Fibroblast of gingiva (primary cell): ENCODE measurements around the gene KCNA3.
"Not testable (repeated sequence)": the region's sequence is repeated elsewhere in the genome, so short reads cannot be mapped to it uniquely, and the experiment has no call there.

Source experiments
- DNase-seq: peaks from one replicate; pipeline ENCODE4 v3.0.0-alpha.2; 2011; ENCODE audit warnings: low read depth

KCNA3 gene

DNA sequence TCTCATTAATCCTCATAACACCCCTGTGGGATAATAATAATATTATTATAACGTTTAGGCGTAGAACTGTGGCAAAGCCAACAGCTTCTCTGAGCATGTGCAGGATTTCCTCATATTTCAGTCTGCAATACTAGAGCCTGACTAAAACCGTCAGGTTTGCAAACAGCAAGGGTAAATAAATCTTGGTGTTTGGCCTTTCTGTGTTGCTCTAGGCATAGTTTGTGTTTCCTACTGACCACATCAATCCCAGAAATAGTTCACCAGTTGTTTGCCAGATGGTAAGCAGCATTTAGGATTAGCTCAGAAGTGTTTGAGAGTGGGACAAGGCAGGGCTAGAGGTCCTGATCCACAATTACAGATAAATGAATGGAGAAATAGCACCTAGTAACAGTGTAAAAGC, 2.8 kb upstream of the KCNA3 start:
- DNase-seq = no peak

DNA sequence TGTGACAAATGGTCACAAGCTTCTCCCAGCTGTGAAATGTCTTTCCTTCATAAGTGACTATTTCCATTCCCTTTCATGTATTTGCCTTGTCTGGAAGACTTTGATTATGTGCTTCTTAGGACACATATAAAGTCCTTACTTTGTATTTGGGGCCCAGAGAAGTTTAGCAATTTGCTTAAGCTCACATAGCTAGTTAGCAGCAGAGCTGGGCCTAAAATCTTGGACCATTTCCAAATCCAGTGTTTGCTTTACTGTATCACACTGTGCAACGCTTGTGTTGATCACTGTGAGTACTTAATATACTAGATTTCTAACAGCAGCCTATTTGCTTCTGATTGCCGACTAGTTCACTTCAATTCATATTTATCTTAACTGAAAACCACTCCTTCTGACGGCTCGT, 2.2 kb upstream of the KCNA3 start:
- DNase-seq = no peak

DNA sequence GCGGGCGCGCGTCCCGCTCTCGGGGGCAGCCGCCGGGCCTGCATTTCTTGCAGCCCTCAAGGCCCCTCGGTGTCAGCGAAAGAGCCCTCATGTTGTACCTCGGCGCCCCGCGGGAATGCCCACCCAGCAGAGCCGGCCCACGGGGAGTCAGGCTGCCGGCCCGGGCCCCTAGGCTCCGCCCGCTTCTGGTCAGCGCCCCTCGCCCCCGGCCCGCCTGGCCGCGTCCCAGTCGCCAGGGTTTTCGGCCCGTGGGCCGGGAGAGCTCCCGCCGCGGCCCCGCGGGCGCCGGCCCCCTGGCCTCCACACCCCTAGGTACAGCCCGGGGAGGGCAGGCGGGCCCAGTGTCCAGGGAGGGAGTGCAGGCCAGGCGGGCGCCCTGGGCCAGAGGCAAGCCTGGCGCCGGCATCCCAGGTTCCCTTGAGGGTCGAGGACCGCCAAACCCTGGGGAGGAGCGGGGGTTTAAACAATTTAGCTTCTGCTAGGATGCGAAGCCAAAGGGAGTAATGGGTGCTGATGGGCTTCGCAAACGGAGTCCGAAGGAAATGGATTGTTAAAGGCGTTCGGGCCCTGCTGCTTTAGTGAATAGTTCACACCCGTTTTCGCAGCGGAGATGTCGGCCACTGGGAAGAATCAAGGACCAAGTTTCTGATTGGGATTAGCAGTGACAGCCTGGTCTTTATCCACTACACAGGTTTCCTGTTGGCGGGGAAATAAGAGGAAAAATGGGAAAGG, 486 bp upstream of the KCNA3 start:
- no peak for DNase-seq

DNA sequence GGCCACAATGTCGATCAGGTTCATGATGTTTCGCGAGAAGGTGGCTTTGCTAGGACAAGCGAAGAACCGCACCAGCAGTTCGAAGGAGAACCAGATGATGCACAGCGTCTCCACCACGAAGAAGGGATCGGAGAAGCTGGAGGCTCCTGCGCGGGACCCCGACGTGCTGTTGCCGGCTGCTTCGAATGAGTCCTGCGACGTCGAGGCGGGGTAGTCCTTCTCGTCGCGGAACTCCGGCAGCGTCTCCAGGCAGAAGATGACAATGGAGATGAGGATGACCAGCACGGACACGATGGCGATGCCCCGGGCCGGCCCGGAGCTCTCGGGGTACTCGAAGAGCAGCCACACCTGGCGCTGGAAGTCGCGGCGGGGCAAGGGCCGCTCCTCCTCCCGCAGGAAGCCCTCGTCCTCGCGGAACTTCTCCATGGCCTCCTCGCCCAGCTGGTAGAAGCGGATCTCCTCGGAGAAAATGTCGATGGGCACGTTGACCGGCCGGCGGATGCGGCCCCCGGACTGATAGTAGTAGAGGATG, 869 bp downstream of the KCNA3 start:
- no peak for DNase-seq

DNA sequence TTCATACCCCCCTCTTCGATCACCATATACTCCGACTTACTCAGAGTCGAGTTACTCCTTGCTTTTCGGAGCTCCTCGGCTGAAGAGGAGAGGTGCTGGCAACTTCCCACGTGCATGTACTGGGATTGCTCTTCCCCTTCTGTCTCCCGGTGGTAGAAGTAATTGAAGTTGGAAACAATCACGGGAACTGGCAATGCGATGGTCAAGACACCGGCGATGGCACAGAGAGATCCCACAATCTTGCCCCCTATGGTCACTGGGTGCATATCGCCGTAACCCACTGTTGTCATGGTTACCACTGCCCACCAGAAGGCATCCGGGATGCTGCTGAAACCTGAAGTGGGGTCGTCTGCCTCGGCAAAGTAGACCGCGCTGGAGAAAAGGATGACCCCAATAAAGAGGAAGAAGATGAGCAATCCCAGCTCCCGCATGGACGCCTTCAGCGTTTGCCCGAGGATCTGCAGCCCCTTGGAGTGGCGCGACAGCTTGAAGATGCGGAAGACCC, 1.5 kb downstream of the KCNA3 start:
- no peak for DNase-seq

DNA sequence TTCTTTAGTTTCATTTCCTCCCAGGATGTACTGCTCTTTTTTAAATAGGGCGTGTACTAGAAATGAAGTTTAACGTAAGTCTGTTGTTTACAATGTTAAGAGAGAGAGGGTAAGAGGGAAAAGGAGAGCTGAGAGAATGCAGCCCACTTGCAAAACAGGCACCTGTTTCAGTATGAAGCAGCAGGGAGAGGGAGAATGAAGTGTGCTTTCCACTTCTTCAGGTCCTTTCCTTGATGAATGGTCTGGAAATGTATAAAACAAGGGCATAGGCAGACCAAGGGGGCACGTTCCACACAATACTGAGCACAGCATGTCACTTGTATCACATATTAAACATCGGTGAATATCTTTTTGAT, 2.0 kb downstream of the KCNA3 start:
- DNase-seq = no peak

DNA sequence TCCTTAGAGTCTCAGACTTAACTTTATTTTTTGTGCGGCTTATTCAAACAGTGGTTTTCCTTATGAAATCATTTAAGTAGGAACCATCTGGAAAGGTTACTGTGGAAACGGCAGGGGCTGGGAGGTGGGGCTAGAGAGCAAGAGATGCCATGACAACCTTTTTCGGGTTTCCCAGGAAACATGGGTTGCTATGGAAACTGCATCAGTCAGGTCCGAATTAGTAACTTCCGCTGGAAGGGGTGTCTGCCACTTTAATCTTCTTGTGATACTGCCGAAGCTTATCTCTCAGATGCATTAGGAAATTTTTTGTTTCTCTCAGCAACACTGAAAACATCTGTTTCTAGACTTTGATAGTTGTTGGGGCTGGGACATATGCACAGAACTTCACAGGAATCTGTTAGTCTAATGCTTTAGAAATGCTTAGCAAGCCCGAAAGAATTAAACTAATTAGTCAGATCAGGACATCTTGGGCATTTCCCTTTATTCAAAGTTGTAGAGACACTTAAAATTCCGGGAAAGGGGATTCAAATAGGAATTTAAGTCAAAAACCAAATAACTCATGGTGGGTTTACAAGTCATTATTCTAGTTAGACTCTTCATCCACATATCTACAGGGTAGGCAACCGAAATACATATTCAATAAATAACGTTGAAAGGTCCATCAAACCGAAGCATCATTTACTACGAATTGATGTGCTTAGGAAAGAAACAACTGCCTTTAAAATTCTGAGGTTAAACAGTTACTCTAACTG, 2.6 kb downstream of the KCNA3 start:
- DNase-seq = peak; percentile 2

DNA sequence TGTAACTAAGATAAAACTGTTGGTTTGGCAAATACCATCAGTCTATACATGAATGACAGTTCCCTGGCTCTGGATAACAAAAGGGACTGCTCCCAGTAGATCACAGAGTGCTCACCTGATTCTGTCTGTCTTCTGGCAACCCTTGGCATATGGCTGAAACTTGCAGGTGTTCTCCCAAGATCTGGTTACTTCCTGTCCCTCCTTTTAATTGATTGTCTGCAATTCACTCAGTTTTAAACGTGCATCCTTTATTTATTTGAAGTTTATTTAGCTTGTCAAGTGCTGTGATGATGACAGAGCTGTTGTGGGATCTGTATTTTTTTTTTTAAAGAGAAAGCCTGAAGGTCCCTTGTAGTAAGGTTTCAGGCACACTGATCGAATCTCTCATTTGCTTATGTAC, 3.4 kb downstream of the KCNA3 start:
- no peak for DNase-seq

DNA sequence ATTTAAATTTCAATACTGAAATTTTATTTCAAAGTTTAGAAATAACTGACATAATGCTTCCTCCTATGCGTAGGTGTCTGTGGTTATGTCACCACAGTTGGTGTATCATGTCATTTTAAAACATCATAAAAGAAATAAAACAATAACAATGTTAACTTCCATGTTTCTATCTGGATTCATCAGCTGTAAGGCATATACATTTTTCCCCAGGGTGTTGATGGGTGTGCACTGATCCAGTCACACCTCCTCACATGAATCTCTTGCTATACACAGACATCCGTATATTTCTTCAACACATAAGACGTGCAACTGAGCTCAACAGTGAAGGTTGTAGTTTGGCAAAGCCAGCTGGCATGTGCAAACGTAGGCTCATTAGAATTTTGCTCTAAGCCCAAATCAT, 6.2 kb downstream of the KCNA3 start:
- DNase-seq = no peak

DNA sequence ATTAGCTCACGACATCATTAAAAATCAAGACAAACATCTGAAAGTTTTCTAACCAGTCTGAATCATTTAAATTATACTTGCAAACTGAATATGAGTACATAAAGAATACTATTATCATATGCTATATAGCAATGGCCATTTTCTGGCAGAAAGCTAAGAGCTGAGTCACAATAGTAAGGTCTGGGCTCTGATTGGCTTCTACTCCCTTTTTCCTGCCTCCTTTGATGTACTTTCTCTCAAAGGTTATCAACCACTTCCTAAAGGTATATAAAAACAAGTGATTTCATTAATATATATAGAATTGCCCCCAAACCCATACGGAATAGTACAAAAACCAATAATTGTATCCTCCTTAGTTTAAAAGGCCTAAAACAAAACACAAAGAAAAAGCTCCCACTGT, 7.0 kb downstream of the KCNA3 start:
- no peak for DNase-seq

DNA sequence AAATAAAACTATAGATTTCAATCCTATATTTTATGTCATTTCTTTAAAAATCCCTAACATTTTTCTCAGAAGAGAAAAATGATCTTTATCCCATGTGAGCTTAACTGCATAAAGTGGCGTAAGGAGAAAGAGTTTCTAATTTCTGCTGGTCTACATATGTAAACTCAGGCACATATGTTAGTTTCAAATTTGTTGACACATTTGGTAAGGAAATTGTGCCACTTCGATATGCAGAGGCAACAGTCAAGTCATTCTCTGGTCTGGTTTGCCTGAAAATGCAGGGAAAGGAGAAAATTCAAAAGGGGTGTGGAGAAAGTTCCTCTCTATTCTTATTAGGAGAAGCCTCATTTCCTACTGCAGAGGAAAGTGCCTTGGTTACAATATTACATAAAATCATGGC, 11.5 kb downstream of the KCNA3 start:
- DNase-seq = no peak

DNA sequence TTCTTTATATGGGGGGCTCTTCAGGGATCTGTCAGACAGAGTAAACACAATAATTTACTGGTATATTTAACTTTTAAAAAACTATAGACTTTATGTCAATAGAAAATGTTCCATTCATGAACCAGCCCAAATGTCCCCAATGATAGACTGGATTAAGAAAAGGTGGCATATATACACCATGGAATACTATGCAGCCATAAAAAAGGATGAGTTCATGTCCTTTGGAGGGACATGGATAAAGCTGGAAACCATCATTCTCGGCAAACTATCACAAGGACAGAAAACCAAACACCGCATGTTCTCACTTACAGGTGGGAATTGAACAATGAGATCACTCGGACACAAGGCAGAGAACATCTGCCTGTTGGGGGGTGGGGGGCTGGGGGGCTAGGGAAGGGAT, 15.2 kb downstream of the KCNA3 start:
- DNase-seq = not testable (repeated sequence)

DNA sequence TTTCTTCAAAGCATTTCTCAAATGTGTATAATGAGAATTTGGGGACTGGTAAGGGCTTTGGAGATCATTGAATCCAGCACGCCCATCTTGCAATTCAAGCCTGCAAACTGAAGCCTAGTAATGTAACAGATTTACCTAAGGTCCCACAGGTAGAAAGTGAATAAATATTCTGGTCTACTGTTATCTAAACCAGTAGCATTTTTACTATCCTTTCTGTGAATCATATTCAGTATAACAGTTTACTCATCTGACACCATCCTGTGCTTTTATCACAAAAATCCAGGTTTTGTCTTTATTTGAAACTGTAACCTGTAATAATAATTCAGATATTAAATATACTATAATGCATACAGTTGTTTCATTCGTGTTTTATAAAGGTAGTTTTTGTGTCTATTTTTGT, 17.4 kb downstream of the KCNA3 start:
- no peak for DNase-seq

DNA sequence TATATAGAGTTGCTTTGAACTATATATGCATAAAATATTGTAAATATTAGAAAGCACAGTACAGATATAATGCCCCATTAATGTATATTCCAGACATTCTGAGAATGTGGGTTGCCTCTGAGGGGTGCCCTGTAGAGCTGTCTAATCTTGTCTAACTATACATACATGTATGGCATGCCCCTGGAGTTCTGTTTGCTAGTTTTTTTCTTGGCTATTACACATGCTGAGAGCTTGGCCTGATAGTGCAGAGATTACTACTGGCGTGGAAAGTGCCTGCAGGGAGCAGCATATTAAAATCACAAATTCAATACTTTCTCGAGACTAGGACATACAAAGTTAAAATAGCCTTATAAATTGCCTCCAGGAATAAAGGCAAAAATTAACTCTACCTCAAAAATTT, 24.1 kb downstream of the KCNA3 start:
- DNase-seq = no peak

DNA sequence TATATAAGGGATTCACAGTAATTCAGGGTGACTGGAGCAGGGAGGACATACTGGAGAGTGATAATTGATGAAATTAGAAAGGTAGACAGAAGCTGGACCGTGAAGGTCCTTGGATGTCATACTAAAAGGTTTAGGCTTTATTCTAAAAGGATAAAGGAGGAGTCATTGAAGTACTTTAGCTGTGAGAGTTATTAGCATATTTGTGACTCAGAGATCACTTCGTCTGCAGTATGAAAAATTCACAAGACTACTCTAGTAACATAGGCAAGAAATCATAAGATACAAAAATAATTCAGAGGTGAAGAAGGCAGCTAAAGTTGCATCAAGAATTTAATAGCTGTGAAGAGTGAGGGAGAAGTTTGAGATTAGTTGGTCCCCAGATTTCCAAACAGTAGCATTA, 26.3 kb downstream of the KCNA3 start:
- DNase-seq = no peak

DNA sequence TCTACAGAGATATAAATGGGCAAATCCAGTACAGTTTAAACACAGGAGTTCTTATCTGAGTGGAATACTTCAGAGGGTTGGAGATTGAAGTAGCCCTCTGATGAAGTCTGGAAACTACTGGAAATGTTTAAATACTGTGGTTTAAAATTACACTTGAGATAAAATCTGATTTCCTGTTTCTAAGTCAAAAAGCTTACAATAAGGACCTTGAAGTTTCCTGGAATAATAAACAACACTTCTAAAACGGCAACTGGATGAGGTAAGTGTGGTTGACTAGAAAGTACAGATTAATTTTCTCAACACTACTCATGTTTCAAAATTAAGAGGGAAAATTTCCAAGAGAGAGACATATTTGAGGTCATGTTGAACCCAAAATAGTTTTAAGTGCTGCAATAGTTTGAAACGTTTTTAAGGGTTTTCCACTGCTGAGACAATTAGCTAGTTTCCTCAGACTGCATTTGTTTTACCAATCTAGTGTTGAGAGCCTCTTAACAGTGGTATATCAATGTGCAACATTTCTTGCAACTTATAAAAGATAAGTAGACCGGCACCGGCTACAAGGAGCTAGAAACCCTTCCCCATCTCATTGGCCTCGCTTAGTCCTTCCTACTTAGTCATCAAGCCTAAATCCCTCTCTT, 27.4 kb downstream of the KCNA3 start:
- peak; percentile 49 for DNase-seq

DNA sequence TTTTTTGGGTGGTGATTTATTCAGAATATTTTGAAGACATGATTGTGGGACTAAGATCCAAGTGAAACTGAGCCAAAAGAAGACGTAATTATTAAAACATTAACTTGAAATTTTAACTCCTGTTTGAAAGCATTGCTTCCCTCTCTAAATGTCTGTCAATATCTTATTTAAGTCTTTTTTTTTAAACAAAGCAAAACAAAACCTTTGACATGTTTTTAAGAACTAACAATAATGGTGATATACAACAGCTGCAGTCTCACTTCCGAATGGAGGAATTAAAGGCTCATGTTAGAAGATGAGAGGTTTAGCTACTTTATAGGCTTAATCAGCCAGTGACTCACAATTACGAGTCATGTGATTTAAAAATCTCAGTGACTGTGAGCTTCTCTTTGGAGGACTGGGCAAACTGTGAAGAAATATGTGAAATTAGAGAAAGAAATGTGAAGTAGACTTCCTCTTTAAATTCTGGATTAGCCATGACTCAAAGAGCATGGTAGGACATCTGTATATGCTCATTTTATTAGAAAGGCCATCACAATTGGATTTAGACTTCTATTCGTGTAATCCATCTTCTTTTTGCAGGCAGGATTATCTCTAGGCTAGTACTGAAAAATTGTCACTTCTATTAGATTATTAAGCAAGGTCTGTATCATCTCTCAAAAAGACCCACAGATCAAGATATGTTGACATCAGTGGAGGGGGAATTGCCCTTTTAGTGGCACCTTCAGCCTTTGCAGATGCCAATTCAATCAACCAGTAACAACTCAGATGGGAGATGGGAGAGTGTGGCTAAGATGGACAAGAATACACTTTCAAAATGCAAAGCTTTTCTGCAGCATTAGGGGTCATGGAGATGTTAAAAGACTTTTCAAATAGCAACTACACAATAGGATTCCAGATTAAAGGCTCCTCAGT, 28.7 kb downstream of the KCNA3 start:
- DNase-seq = peak; percentile 9

DNA sequence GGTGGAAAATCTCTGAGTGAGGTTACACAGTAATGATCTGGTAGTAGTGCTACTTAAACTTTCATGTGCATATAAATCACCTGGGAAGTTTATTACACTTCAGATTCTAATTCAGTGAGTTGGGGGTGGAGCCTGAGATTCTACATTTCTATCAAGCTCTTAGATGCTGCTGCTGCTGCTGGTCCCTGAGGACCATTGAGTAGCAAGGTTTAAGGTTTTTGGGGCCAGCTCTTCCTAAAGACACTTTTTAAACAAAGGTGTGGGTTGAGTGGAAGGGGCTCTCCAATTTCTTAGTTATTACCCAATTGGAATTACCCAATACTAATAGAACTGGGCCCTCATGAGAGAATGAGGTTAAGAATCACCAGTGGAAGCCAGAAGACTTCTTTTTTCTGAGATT, 29.5 kb downstream of the KCNA3 start:
- no peak for DNase-seq

DNA sequence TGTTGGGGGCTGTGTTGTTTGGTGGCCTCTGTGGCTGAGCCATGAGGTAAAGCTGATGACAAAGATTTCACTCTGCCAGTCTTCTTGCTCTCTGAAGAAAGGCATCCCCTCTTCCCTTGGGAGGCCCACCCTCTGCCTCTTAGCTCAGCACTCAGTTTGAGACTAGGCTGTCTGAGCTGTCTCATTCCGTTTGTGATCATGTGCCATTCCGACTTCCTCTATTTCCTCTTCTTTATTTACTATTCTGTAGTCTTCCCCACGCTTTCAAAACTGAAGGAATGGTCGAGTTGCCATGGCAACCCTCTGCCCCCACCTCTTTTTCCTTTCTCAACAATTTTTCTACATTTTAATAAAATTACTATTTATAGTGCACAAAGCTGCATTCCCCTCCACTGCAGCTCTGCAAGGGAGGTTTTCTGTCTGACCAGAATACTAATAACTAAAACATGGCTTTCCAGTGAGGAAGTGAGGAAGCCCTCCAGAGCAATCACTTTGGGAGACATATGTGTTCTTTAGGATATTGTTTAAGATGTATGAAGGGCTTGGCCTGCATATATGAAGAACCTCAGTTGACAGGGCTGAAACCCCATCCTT, 30.8 kb downstream of the KCNA3 start:
- no peak for DNase-seq

DNA sequence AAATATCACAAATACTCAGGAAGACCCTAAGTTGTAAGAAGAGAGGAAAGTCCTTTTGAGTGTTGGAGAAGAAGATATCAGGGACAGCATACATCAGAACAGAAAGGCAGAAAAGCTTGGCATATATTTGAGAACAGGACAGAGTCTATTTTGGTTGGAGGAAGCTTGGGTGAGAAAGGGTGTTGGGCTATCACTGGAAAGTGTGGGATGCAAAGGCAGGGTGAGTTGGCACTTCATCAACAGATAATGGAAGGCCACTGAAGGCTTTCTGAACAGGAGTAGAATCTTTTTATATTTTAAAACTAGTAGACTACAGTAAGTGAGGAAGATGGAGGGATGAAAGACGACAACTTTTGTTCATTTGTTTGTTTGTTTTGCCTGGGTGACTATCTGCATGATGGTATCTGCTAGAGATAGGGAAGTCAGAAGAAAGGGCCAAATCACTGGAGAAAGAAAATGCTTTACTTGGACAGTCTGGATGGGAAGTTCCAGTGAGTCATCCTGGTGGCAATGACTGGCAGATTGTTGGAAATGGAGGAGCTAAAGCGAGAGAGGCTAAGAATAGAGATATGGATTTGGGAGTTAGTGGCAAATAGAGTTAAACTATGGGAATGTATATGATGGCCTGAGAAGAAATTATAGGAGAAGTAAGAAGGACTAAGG, 34.9 kb downstream of the KCNA3 start:
- no peak for DNase-seq

DNA sequence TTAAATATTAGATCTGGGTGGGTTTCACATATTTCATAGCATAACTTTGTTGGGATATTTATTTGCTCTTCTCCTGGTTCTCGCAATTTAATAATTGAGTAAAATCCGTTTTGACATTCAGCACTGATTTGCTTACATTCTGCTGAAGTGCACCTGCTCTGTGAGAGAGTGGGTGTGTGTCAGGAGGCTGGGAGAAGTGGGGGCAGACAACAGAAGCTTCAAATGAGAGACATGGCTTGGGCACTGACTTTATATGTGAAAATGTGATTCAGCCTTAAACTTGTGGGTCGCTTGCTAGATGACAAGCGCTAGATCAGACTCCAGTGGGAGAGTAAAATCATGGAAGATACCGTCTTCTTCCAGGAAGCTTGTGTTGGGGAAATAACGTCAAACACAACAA, 36.2 kb downstream of the KCNA3 start:
- no peak for DNase-seq
